Measurements from ENCODE around the gene ZNF836. TPM values are rescaled to one million over a fixed set of nuclear protein-coding genes. Genes with fewer than 3 reads are reported as not detected.

ZNF836 gene
- total and polyA plus RNA-seq, 9 of the 15 experiments (the other 6 are each of a cell fraction or from before 2014, with no cell fraction given) = 0.24 to 0.69 (median 0.64) TPM; not detected in 2

DNA sequence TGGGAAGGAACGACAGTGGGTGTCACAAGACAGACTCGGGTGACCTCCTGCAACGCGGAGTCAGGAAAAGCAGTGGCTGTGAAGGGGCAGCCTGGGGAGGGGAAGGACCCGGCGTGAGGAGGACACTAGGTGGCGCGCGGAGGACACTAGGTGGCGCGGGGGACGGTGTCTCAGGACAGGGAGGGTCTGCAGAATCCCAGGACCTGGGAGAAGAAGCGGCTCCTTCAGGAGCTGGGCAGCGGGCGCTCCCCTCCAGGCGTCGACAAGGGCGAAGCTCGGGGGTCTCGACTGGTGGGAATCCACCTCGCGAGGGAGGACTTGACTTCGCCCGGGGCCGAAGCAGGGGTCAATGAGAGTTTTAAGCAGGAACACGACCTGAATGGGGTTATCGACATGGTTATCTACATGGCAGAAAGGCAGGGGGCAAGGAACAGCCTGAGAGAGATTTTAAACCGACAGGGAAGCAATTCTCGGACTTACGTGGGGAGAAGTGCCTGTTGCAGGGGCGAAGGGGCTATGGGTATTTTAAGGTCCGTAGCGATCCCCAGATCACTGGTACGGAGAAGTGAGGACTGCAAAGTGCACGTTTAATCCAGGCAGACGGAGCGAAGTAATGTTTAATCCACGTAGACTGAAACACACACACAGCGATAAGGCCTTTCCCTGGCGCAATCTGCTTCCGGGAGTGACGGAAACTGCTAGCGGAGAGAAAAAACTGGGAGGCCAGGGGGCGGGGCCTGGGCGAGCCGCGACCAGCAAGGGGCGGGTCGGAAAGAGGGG, 32.0 kb downstream of the ZNF836 start, which contains the start of gene ZNF616 (continued):
- TF ChIP-seq, protein P1, sequence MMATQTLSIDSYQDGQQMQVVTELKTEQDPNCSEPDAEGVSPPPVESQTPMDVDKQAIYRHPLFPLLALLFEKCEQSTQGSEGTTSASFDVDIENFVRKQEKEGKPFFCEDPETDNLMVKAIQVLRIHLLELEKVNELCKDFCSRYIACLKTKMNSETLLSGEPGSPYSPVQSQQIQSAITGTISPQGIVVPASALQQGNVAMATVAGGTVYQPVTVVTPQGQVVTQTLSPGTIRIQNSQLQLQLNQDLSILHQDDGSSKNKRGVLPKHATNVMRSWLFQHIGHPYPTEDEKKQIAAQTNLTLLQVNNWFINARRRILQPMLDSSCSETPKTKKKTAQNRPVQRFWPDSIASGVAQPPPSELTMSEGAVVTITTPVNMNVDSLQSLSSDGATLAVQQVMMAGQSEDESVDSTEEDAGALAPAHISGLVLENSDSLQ (IDR thresholded peaks at IDR 0.05) = peak; percentile 73
- TF ChIP-seq, protein P2, sequence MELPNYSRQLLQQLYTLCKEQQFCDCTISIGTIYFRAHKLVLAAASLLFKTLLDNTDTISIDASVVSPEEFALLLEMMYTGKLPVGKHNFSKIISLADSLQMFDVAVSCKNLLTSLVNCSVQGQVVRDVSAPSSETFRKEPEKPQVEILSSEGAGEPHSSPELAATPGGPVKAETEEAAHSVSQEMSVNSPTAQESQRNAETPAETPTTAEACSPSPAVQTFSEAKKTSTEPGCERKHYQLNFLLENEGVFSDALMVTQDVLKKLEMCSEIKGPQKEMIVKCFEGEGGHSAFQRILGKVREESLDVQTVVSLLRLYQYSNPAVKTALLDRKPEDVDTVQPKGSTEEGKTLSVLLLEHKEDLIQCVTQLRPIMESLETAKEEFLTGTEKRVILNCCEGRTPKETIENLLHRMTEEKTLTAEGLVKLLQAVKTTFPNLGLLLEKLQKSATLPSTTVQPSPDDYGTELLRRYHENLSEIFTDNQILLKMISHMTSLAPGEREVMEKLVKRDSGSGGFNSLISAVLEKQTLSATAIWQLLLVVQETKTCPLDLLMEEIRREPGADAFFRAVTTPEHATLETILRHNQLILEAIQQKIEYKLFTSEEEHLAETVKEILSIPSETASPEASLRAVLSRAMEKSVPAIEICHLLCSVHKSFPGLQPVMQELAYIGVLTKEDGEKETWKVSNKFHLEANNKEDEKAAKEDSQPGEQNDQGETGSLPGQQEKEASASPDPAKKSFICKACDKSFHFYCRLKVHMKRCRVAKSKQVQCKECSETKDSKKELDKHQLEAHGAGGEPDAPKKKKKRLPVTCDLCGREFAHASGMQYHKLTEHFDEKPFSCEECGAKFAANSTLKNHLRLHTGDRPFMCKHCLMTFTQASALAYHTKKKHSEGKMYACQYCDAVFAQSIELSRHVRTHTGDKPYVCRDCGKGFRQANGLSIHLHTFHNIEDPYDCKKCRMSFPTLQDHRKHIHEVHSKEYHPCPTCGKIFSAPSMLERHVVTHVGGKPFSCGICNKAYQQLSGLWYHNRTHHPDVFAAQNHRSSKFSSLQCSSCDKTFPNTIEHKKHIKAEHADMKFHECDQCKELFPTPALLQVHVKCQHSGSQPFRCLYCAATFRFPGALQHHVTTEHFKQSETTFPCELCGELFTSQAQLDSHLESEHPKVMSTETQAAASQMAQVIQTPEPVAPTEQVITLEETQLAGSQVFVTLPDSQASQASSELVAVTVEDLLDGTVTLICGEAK (IDR thresholded peaks at IDR 0.05) = peak; percentile 98
- TF ChIP-seq, protein P2 (CRISPR knock-in tag; IDR thresholded peaks at IDR 0.05) = no peak
- no peak for TF ChIP-seq TGIF2 (CRISPR knock-in tag; IDR thresholded peaks at IDR 0.05)
- 0 out of 2 replicates have a peak, but pooled peaks have one; percentile 16 for TF ChIP-seq MBD2 (IDR thresholded peaks at IDR 0.05; ENCODE audit: borderline replicate concordance, low read depth)
- TF ChIP-seq ATF1 (CRISPR knock-in tag; IDR thresholded peaks at IDR 0.05) = no peak
- peak; percentile 78 for TF ChIP-seq ATF1 (tag; IDR thresholded peaks at IDR 0.05)
- peak; percentile 73 for TF ChIP-seq ZFX (CRISPR knock-in tag; IDR thresholded peaks at IDR 0.05)
- TF ChIP-seq, protein P3, sequence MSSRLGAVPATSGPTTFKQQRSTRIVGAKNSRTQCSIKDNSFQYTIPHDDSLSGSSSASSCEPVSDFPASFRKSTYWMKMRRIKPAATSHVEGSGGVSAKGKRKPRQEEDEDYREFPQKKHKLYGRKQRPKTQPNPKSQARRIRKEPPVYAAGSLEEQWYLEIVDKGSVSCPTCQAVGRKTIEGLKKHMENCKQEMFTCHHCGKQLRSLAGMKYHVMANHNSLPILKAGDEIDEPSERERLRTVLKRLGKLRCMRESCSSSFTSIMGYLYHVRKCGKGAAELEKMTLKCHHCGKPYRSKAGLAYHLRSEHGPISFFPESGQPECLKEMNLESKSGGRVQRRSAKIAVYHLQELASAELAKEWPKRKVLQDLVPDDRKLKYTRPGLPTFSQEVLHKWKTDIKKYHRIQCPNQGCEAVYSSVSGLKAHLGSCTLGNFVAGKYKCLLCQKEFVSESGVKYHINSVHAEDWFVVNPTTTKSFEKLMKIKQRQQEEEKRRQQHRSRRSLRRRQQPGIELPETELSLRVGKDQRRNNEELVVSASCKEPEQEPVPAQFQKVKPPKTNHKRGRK (tag; IDR thresholded peaks at IDR 0.05) = no peak
- TF ChIP-seq MXI1 (IDR thresholded peaks at IDR 0.05; ENCODE audit: low read depth, low read length) = no peak
- TF ChIP-seq ZNF253 (CRISPR knock-in tag; conservative IDR thresholded peaks at IDR 0.05) = no peak
- no peak for TF ChIP-seq DACH1 (IDR thresholded peaks at IDR 0.05; ENCODE audit: partially characterized antibody)
- TF ChIP-seq, protein P4, sequence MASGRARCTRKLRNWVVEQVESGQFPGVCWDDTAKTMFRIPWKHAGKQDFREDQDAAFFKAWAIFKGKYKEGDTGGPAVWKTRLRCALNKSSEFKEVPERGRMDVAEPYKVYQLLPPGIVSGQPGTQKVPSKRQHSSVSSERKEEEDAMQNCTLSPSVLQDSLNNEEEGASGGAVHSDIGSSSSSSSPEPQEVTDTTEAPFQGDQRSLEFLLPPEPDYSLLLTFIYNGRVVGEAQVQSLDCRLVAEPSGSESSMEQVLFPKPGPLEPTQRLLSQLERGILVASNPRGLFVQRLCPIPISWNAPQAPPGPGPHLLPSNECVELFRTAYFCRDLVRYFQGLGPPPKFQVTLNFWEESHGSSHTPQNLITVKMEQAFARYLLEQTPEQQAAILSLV (tag; IDR thresholded peaks at IDR 0.05) = no peak
- peak; percentile 57 for TF ChIP-seq TAF1 (IDR thresholded peaks at IDR 0.05; ENCODE audit: control insufficient read depth, extremely low read depth, insufficient read depth, low read length, severe bottlenecking)

All from K562 (cell line).